HepG2 (cell line): ENCODE data around the gene NGB. TPM values are rescaled to one million over a fixed set of nuclear protein-coding genes. Genes with fewer than 3 reads are reported as not detected.

ENCODE experiments used
- ATAC-seq: fragments of 200-7000 bp; cut with Tn5 transposase; 3 replicates; pipeline ENCODE4 v1.9.1; 2020; ENCODE audit warnings: mild to moderate bottlenecking, moderate library complexity
- BruUV-seq: library from RNA; stranded (reverse); fragments of 400-500 nt; replicated peaks from 2 replicates; lab custom pipeline; 2021; lab: Mats Ljungman, UMichigan
- CTCF ChIA-PET: fragments of 300-600 bp; formaldehyde crosslinking; extraction: SDS; loops from one replicate; lab custom pipeline; 2021; ENCODE audit warnings: low total read pairs, inconsistent platforms, low intra/inter-chr PET ratio; lab: Yijun Ruan, JAX
- POLR2A ChIA-PET: fragments of 350-600 bp; sonication (Branson Sonifier 250); formaldehyde crosslinking; loops from one replicate; lab custom pipeline; 2020; ENCODE audit warnings: antibody characterized with exemption, inconsistent platforms; lab: Yijun Ruan, JAX
- DNase-seq: peaks from one replicate; pipeline ENCODE4 v3.0.0-alpha.2; 2015; ENCODE audit warnings: low spot score
- FAIRE-seq: peaks from 3 replicates; lab custom pipeline; 2011; peaks lifted over from hg19 to GRCh38; lab: Jason Lieb, UNC
- H2AFZ ChIP-seq: one replicate; pipeline ENCODE4 v1.6.1; 2011; ENCODE audit warnings: low read length, inconsistent platforms
- H3K27ac ChIP-seq: fragments of 300-600 bp; 3 replicates; pipeline ENCODE4 v1.8.0; 2011; ENCODE audit warnings: mixed run types, mild to moderate bottlenecking, mixed read lengths, low read length, inconsistent platforms; ENCODE audit not compliant: insufficient read depth; ENCODE audit errors: extremely low read length
- H3K27me3 ChIP-seq, 2 experiments: fragments of 200-600 bp in 1 of 2; 2 replicates in 1 of 2; 3 replicates in 1 of 2; pipeline versions ENCODE4 v1.6.0 to v1.8.0; 2011; ENCODE audit warnings: low read length in 2 of 2, mild to moderate bottlenecking in 2 of 2, moderate library complexity in 2 of 2, inconsistent platforms in 1 of 2; ENCODE audit not compliant: insufficient read depth in 2 of 2, control insufficient read depth in 1 of 2
- H3K36me3 ChIP-seq, 2 experiments: fragments of 200-600 bp in 1 of 2; replicated peaks in 1 of 2; 2 replicates in 1 of 2; 3 replicates in 1 of 2; pipeline versions ENCODE4 v1.5.1 to v1.8.0; 2011; ENCODE audit warnings: low read length in 2 of 2, inconsistent platforms in 1 of 2; ENCODE audit not compliant: insufficient read depth in 2 of 2, control insufficient read depth in 1 of 2
- H3K4me1 ChIP-seq: 2 replicates; pipeline ENCODE4 v1.5.1; 2012; ENCODE audit warnings: low read length, inconsistent platforms; ENCODE audit not compliant: insufficient read depth
- H3K4me2 ChIP-seq: 2 replicates; pipeline ENCODE4 v1.6.0; 2011; ENCODE audit warnings: low read depth, low read length, inconsistent platforms
- H3K4me3 ChIP-seq, 3 experiments: fragments of 200-600 bp in 1 of 3; sonication (generic), shearing (Covaris generic) in 1 of 3; replicated peaks in 1 of 3; 2 replicates each; pipeline ENCODE4 v1.5.1; 2011 to 2016; ENCODE audit warnings: low read length in 3 of 3, inconsistent platforms in 2 of 3, low read depth in 2 of 3, mild to moderate bottlenecking in 2 of 3, control low read depth in 1 of 3, mixed read lengths in 1 of 3; ENCODE audit not compliant: insufficient read depth in 1 of 3
- H3K79me2 ChIP-seq: one replicate; pipeline ENCODE4 v1.6.1; 2011; ENCODE audit warnings: low read length, inconsistent platforms; ENCODE audit not compliant: insufficient read depth
- H3K9ac ChIP-seq: 2 replicates; pipeline ENCODE4 v1.6.0; 2011; ENCODE audit warnings: mild to moderate bottlenecking, low read depth, low read length, inconsistent platforms; ENCODE audit not compliant: insufficient read depth
- H3K9me3 ChIP-seq: 2 replicates; pipeline ENCODE4 v1.5.1; 2012; ENCODE audit warnings: mild to moderate bottlenecking, low read length
- H4K20me1 ChIP-seq: 2 replicates; pipeline ENCODE4 v1.6.0; 2011; ENCODE audit warnings: inconsistent platforms, mild to moderate bottlenecking, low read length, moderate library complexity; ENCODE audit not compliant: insufficient read depth
- ADNP ChIP-seq: sonication (generic); formaldehyde crosslinking; IDR thresholded peaks from 2 replicates; pipeline ENCODE4 v1.4.0; 2020; ENCODE audit warnings: missing genetic modification reagents
- DMAP1 ChIP-seq: IDR thresholded peaks from 2 replicates; pipeline ENCODE4 v1.6.1; 2016
- FOXM1 ChIP-seq: sonication (generic); formaldehyde crosslinking; IDR thresholded peaks from 2 replicates; pipeline ENCODE4 v1.5.0; 2020; ENCODE audit warnings: missing genetic modification reagents
- GATA4 ChIP-seq: sonication (generic); IDR thresholded peaks from 2 replicates; pipeline ENCODE4 v1.6.1; 2016; ENCODE audit warnings: antibody characterized with exemption, low read depth, borderline replicate concordance
- RFXAP ChIP-seq: sonication (generic); formaldehyde crosslinking; IDR thresholded peaks from 2 replicates; pipeline ENCODE4 v1.4.0; 2020; ENCODE audit warnings: missing genetic modification reagents, borderline replicate concordance
- SRSF9 ChIP-seq: fragments of 200-400 bp; formaldehyde crosslinking; IDR thresholded peaks from 2 replicates; pipeline ENCODE4 v1.6.1; 2018; ENCODE audit warnings: borderline replicate concordance, mild to moderate bottlenecking, low read depth, low read length; ENCODE audit not compliant: insufficient read depth, poor library complexity, severe bottlenecking
- ZBTB7B ChIP-seq: sonication (generic); formaldehyde crosslinking; IDR thresholded peaks from 2 replicates; pipeline ENCODE4 v1.4.0; 2020; ENCODE audit warnings: missing genetic modification reagents
- ZFP41 ChIP-seq: sonication (generic); formaldehyde crosslinking; IDR thresholded peaks from 2 replicates; pipeline ENCODE4 v1.4.0; 2020; ENCODE audit warnings: mild to moderate bottlenecking, missing genetic modification reagents, borderline replicate concordance
- ZNF329 ChIP-seq: sonication (generic); formaldehyde crosslinking; IDR thresholded peaks from 2 replicates; pipeline ENCODE4 v1.9.0; 2021; ENCODE audit warnings: low read depth, mild to moderate bottlenecking, missing genetic modification reagents
- ZNF552 ChIP-seq: sonication (generic); formaldehyde crosslinking; IDR thresholded peaks from 2 replicates; pipeline ENCODE4 v1.9.0; 2022; ENCODE audit warnings: missing genetic modification reagents, mild to moderate bottlenecking, borderline replicate concordance
- WGBS: methylation state at CpG from one replicate; pipeline ENCODE4 v1.1.6; 2017; ENCODE audit warnings: low lambda C conversion rate; 5-methylcytosine and 5-hydroxymethylcytosine counted together
- in situ Hi-C: cut with HindIII; loops from 2 replicates; pipeline ENCODE4 v1.10.0; 2017; ENCODE audit warnings: low pct_unique_long_range_greater_than_20kb; ENCODE audit not compliant: extremely low pct_ligation_motif_present
- intact Hi-C: fragments of 100-400 bp; cut with micrococcal nuclease; formaldehyde crosslinking; loops from one replicate; pipeline ENCODE4 v1.10.0; 2022; ENCODE audit not compliant: unreplicated experiment
- polyA plus RNA-seq, 8 experiments: library from polyadenylated mRNA; depleted of rRNA in 3 of 8; stranded (reverse) in 7 of 8; unstranded in 1 of 8; fragments of >200 nt; fragmentation: Illumina TruSeq in 4 of 8; extraction: Trizol in 4 of 8; gene quantifications; 2 replicates each; pipeline versions ENCODE4 v1.2.1 to v1.2.3, GENCODE V29; 2011 to 2016; ENCODE audit warnings: low read depth in 4 of 8, missing spikeins in 1 of 8, mixed read lengths in 1 of 8; ENCODE audit not compliant: insufficient read depth in 1 of 8
- total RNA-seq, 5 experiments: library from RNA; depleted of rRNA; stranded (reverse); fragments of >200 nt; fragmentation: Illumina TruSeq; extraction: Trizol; gene quantifications; 2 replicates each; pipeline ENCODE4 v1.2.3, GENCODE V29; 2016; ENCODE audit warnings: low read depth in 1 of 5
- TF ChIP-seq, protein P1 (sequence below): sonication (generic); formaldehyde crosslinking; IDR thresholded peaks from 2 replicates; pipeline ENCODE4 v1.4.0; 2020; ENCODE audit warnings: missing genetic modification reagents
- TF ChIP-seq, protein P2 (sequence below): IDR thresholded peaks from 2 replicates; pipeline ENCODE4 v1.6.1; 2012; ENCODE audit warnings: inconsistent platforms

NGB gene
- total and polyA plus RNA-seq, 2 of the 13 experiments (the other 11 are each of a cell fraction or from before 2014, with no cell fraction given) = 0.04 TPM; not detected in 1

DNA sequence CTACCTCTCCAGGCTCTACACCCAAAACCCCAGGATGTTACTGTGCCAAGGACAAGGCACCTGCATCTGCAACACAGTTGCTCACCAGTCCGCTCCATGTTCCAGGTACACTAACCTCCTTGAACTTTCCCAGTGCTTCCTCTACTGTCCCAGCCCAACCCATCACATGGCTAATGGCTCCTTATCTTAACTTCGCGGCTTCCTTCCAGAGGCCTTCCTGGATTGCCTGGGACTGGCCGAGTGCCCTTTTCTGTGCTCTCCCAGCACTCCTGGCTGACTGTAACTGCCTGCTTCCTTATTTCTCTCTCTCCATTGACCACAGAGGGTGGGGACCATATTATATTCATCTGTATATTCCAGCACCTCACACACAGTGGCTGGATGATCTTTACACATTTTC, 28.8 kb upstream of the NGB start:
- H3K36me3 ChIP-seq = peaks cover 15 to 31% of the 10 kb centered on the region in 2 experiments
- H3K9ac ChIP-seq = no peak overlapping the region
- no peak for TF ChIP-seq ADNP (CRISPR knock-in tag)
- no peak for TF ChIP-seq ZBTB7B
- no peak for TF ChIP-seq GATA4
- TF ChIP-seq SRSF9 = no peak
- no peak for TF ChIP-seq FOXM1 (CRISPR knock-in tag)
- no peak for TF ChIP-seq ZNF329 (CRISPR knock-in tag)
- TF ChIP-seq ZNF552 (CRISPR knock-in tag) = no peak
- TF ChIP-seq, protein P1, sequence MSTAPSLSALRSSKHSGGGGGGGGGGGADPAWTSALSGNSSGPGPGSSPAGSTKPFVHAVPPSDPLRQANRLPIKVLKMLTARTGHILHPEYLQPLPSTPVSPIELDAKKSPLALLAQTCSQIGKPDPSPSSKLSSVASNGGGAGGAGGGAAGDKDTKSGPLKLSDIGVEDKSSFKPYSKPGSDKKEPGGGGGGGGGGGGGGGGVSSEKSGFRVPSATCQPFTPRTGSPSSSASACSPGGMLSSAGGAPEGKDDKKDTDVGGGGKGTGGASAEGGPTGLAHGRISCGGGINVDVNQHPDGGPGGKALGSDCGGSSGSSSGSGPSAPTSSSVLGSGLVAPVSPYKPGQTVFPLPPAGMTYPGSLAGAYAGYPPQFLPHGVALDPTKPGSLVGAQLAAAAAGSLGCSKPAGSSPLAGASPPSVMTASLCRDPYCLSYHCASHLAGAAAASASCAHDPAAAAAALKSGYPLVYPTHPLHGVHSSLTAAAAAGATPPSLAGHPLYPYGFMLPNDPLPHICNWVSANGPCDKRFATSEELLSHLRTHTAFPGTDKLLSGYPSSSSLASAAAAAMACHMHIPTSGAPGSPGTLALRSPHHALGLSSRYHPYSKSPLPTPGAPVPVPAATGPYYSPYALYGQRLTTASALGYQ (CRISPR knock-in tag) = no peak
- TF ChIP-seq, protein P2, sequence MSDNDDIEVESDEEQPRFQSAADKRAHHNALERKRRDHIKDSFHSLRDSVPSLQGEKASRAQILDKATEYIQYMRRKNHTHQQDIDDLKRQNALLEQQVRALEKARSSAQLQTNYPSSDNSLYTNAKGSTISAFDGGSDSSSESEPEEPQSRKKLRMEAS = no peak
- no peak for TF ChIP-seq DMAP1 (CRISPR knock-in tag)
- TF ChIP-seq RFXAP = no peak
- no peak for TF ChIP-seq ZFP41 (CRISPR knock-in tag)
- TF ChIP-seq, all 625 proteins: peak for 0
- FAIRE-seq = no peak
- CTCF ChIA-PET = interaction anchor here (4.3 kb wide), 1 partner anchor 16 kb away, joined by 54 read pairs; no protein-coding TSS in a partner anchor
- Histone ChIP-seq H2AFZ (no peak overlapping the region), H3K4me3 (no peak overlapping the region), H3K9me3 (no peaks in the 10 kb centered on the region), H3K27me3 (no peaks in the 10 kb centered on the region), H4K20me1 (no peaks in the 10 kb centered on the region), H3K4me1 (peaks cover 29% of the 10 kb centered on the region), H3K4me2 (no peak overlapping the region), H3K27ac (no peak overlapping the region), H3K79me2 (no peaks in the 10 kb centered on the region)
- POLR2A ChIA-PET = no interaction called here
- no TSS peak for BruUV-seq
- 100% methylated on average over 4 of the region's 4 CpGs for WGBS
- in situ Hi-C loops = loop anchor here (10.0 kb wide), 2 partner anchors 115 to 245 kb away; no protein-coding TSS in a partner anchor
- no peak for DNase-seq
- intact Hi-C loops = no loop called here
- ATAC-seq = no peak
